GM19438 (cell line): ENCODE measurements around the gene ZNF225.
"Not testable (repeated sequence)": the region's sequence is repeated elsewhere in the genome, so short reads cannot be mapped to it uniquely, and the experiment has no call there.

Source experiments
- ATAC-seq: cut with Tn5 transposase; IDR thresholded peaks from one replicate; pipeline ENCODE4 v1.9.1; 2021; ENCODE audit warnings: low read depth; ENCODE audit not compliant: unreplicated experiment

Gene ZNF225

GRCh38 chr19:44113138-44113783 is at the start of gene ZNF225:
Gene ZNF225 (plus strand): TSS chr19:44113399. CDS start chr19:44115828, 2,429 bp downstream.
- ATAC-seq, result peak; percentile 82

GRCh38 chr19:44066305-44066704 is 46.9 kb upstream of the ZNF225 start:
- ATAC-seq, result no peak

GRCh38 chr19:44069415-44069814 is 43.8 kb upstream of the ZNF225 start:
- no peak for ATAC-seq

DNA sequence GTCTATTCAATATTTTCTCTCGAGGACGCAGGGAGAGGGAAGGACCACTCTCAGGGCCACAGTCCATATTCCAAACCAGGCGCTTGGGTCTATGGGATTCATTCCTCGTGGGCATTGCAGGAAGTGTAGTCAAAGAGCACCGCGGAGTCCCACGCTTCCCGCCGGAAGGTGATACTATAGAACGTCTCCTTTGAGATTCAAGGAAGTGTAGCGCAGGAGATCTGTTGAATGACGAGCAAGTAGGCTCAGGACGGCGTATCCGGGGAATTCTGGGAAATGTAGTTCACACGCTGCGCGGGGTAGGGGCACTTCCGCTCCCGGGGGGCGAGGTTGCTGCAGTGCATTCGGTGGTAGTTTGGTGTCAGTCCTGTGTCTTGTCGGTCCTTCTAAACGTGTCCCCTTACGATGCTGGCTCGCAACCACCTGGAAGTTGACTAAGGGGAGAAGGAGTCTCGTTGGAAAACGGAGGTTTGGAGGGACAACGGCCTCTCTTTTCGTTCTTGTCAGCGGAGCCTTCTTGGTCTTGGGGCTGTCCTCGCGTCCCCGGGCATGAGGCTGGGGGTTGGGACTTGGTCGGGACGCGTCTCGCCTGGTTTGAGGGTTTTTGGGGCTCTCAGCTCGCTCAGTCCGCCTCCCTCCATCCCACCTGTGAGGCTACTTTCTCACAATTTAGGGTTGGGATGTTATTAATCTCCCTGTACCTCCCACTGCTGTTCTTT is 41.2 kb upstream of the ZNF225 start, which contains the start of gene ZNF284:
ZNF284 (plus strand) TSS at position 336 of the 719 bp plus-strand sequence. CDS start 4,231 bp downstream, outside the sequence.
- ATAC-seq, result peak; percentile 97

DNA sequence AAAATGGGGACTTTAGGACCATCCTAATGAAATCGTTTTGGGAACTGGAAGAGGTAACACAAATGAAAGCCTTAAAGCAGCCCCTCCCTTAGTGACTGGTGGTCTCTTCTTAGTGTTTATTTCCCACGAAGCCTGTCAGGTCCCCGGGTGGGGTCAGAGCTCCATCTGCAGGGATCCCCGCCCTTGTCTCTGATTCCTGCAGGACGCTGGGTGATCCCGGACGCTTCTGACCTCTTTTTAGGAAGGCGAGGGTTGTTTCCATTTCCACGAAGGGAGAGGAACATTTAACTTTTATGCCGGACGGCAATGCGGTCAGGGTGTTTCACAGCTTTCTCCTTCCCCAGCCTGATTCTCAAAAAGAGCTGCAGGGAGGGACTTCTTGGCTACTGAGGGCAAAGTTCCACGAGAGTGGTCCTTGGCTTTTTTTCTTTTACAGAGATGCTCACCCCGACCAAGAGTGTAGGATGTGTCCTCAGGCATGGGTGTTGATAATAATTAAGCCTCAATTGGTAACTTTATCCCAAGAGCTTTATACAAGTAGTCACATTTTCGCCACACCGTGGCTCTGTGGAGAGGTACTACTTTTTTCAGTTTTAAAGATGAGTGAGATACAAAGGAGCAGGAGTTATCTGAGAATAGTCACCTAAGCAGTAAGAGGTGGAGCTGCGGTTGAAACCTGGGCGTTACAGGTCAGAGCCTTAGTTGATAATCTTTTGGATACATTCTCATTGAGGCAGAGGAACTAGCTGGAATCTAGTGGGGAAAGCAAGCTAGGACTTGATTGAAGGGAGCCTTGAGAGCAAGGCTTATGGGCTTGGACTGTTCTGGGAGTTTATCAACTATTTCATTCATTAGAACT is 40.4 kb upstream of the ZNF225 start:
- no peak for ATAC-seq

DNA sequence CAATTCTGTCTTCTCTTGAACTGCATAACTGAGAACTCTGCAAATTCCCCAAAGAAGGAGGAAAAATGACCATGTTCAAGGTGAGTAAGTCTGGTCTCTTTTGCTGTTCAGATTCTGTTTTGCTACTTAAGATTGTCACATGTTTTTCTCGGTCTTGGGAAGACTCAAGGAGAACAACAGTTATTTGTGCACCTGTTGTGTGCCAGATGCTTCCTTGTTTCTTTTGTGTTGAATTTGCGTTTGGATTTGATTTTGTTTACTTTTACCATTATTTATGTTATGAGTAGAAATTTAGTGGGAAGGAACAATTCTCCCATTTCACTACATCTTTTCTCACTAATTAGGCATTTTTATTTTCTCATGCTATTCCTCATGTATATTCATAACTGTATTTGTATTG is 36.9 kb upstream of the ZNF225 start:
- ATAC-seq, result no peak

GRCh38 chr19:44092108-44092507 is 21.1 kb upstream of the ZNF225 start:
- ATAC-seq, result no peak

DNA sequence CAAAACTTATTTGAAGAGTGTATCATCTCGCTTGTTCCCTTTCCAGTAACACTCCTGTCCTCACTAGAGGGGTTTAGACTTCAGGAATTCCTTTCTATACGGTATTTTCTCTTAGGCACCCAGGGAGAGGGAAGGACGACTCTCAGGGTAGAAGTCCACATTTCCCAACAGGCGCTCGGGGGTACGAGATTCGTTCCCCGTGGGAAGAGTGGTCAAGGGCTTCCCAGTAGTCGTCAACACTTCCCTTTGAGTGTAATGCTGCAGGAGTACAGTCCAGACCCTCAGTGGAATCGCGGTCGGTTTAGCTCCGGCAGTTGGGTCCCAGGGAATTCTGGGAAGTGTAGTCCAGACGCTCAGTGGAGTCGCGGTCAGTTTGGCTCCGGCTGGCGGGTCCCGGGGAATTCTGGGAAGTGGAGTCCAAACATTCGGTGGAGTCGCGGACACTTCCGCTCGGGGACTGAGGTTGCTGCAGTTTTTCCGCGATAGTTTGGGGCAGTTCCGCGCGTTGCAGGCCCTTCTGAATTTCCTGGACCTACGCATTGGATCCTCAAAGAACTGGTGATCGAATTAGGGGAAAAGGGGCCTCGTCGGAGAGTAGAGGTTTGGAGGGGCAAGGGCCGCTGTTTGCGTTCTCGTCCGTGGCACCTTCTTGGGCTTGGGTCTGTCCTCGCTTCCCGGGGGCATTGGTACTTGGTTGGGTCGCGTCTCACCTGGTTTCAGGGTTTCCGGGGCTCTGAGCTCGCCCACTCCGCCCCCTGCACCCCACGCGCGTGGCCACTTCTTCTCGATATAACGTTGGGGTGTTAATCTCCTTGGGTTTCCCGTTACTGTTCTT is 19.1 kb upstream of the ZNF225 start, which contains the start of gene ZNF224:
ZNF224 (plus strand) TSS at position 431 of the 835 bp plus-strand sequence. CDS start 3,513 bp downstream, outside the sequence.
- ATAC-seq, result peak; percentile 83

GRCh38 chr19:44107751-44108150 is 5.4 kb upstream of the ZNF225 start:
- no peak for ATAC-seq

DNA sequence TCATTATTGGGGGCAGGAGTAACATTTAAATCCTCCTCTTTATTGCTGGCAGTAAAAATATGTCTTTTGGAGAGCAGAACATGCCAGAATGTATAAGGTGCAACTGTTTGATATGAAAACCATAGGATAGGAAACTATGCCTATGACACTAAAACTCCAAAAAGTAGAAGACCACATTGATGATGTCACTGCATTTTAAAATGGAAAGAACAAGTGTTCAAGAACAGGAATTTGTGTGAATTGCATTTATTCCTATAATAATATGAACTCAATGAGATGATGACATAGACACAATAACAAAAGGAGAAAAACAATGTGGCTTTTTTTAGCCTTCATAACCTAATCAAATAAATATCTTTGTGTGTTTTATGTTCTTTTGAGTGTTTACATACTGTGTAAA is 3.7 kb upstream of the ZNF225 start:
- ATAC-seq, result no peak

GRCh38 chr19:44111910-44112463 is 1.2 kb upstream of the ZNF225 start:
- no peak for ATAC-seq

GRCh38 chr19:44112802-44113137 is 429 bp upstream of the ZNF225 start:
- peak; percentile 14 for ATAC-seq

GRCh38 chr19:44113784-44114390 is 688 bp downstream of the ZNF225 start:
- ATAC-seq, result peak; percentile 12

DNA sequence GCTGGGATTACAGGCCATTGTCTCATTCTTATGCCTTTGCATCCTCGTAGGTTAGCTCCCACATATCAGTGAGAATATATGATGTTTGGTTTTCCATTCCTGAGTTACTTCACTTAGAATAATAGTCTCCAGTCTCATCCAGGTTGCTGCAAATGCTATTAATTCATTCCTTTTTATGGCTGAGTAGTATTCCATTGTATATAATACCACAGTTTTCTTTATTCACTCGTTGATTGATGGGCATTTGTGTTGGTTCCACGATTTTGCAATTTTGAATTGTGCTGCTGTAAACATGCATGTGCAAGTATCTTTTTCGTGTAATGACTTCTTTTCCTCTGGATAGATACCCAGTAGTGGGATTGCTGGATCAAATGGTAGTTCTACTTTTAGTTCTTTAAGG is 8.0 kb downstream of the ZNF225 start:
- not testable (repeated sequence) for ATAC-seq

GRCh38 chr19:44131955-44132354 is 18.8 kb downstream of the ZNF225 start:
- ATAC-seq, result no peak

- ATAC-seq, result peak; percentile 90
Measured at GRCh38 chr19:44141191-44142058, 28.2 kb downstream of the ZNF225 start, which contains the start of gene ZNF234. Gene ZNF234 (plus strand): TSS chr19:44141554. CDS start chr19:44144633, 3,079 bp downstream.

DNA sequence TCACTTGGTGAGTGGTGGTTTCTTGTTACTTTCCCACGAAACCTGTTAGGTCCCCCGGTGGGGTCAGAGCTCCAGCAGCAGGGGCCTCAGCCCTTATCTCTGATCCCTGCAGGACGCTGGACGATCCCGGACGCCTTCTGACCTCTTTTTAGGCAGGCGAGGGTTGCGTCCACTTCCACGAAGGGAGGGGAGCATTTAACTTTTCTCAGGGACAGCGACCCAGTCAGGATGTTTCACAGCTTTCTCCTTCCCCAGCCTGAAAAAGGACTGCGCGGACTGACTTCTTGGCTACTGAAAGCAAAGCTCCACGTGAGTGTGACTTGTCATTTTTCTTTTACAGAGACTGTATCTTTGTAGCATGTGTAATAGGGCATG is 28.8 kb downstream of the ZNF225 start:
- ATAC-seq, result no peak

DNA sequence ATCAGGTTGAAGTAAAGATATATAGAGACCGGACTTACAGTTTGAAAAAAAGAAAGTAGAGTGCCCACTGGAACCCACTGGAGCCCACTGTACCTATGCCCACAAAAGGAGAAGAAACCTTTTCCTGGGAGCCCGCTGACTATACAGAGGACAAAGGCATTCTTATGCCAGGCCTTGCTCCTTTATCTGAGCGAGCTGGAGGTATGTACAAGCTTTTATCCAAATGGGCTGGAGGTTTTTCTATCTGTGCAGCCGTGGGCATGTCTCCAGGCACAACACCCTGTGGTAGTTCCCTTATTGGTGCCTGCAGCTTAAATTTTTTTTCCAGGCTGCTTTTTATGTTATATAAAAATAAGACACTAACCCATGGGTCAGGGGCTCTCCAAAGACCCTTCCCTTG is 36.6 kb downstream of the ZNF225 start:
- ATAC-seq, result no peak
